ENCODE measurements around the gene MEIOB. TPM values are rescaled to one million over a fixed set of nuclear protein-coding genes. Genes with fewer than 3 reads are reported as not detected.
"Not testable (repeated sequence)": the region's sequence is repeated elsewhere in the genome, so short reads cannot be mapped to it uniquely, and the experiment has no call there.

The MEIOB gene
- total and polyA plus RNA-seq, 8 donors, result 0.26 to 0.44 TPM; not detected in 6

DNA sequence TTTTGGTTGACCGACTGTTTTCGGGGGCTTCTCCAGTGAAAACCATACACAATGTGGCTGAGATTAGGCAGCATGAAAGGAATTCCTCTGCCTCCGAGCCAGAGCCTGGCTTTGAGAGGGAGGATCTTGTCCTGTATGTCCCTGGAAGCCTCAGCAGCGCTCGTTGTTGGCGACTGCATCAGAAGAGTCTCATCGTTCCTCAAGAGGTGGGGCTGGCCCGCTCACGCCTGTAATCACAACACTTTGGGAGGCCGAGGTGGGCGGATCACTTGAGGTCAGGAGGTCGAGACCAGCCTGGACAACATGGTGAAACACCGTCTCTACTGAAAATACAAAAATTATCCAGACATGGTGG lies 31.2 kb upstream of the MEIOB start:
- DNase-seq, result peak in 1 of 6 donors; percentile 25
- TF ChIP-seq CTCF (IDR thresholded peaks at IDR 0.05), result no peak
- Histone ChIP-seq H3K4me3 (no peak overlapping the region), H3K9me3 (no peaks in the 10 kb centered on the region), H3K36me3 (no peaks in the 10 kb centered on the region), H3K27me3 (no peaks in the 10 kb centered on the region), H3K27ac (no peak overlapping the region), H3K4me1 (peaks cover 4 to 9% (median 4%) of the 10 kb centered on the region in 3 donors)
- FAIRE-seq, result no peak
- WGBS, 2 donors, result 70 to 74% methylated on average over 13 of the region's 13 CpGs
- intact Hi-C loops (cut with DNase I), result no loop called here
- no peak for ATAC-seq

GRCh38 chr16:1902547-1903219 lies 30.7 kb upstream of the MEIOB start:
- no peak for FAIRE-seq
- DNase-seq, result peak in 1 of 6 donors; percentile 33
- TF ChIP-seq CTCF (IDR thresholded peaks at IDR 0.05), result no peak
- no peaks in the 10 kb centered on the region for H3K36me3 ChIP-seq
- no peaks in the 10 kb centered on the region for H3K9me3 ChIP-seq
- 81 to 87% methylated on average over 20 of the region's 20 CpGs for WGBS, 2 donors
- H3K27ac ChIP-seq, result no peak overlapping the region
- intact Hi-C loops (cut with DNase I), result no loop called here
- H3K4me3 ChIP-seq, result no peak overlapping the region
- ATAC-seq, result no peak
- H3K27me3 ChIP-seq, result no peaks in the 10 kb centered on the region
- peaks cover 4 to 9% (median 4%) of the 10 kb centered on the region in 3 donors for H3K4me1 ChIP-seq

- DNase-seq, result peak in 1 of 6 donors; percentile 47
- H3K27me3 ChIP-seq, result no peaks in the 10 kb centered on the region
- peak in 3 of 4 donors; percentile 71 to 80 (median 79) for ATAC-seq
- H3K4me3 ChIP-seq, result peak overlapping the region in 1 of 4 donors; percentile 11
- intact Hi-C loops (cut with DNase I), result no loop called here
- no peaks in the 10 kb centered on the region for H3K36me3 ChIP-seq
- no peak for TF ChIP-seq CTCF (IDR thresholded peaks at IDR 0.05)
- peak overlapping the region in 1 of 4 donors; percentile 22 for H3K27ac ChIP-seq
- H3K9me3 ChIP-seq, result no peaks in the 10 kb centered on the region
- H3K4me1 ChIP-seq, result peaks cover 4 to 9% (median 4%) of the 10 kb centered on the region in 3 donors
- no peak for FAIRE-seq
- 4 to 17% methylated on average over 9 of the region's 9 CpGs for WGBS, 2 donors
These were observed 28.4 kb upstream of the MEIOB start for GRCh38 chr16:1900452-1900774.

- DNase-seq (peak in 5 of 6 donors; percentile 42 to 78 (median 64)), FAIRE-seq (no peak), ATAC-seq (peak; percentile 92 to 97 (median 95))
- peaks cover 4 to 9% (median 4%) of the 10 kb centered on the region in 3 donors for H3K4me1 ChIP-seq
- WGBS, 2 donors, result 42 to 54% methylated on average over 16 of the region's 16 CpGs
- intact Hi-C loops (cut with DNase I), result no loop called here
- TF ChIP-seq CTCF (IDR thresholded peaks at IDR 0.05), result no peak
- H3K27ac ChIP-seq, result peak overlapping the region in 1 of 4 donors; percentile 22
- H3K9me3 ChIP-seq, result no peaks in the 10 kb centered on the region
- H3K4me3 ChIP-seq, result peak overlapping the region in 1 of 4 donors; percentile 11
- no peaks in the 10 kb centered on the region for H3K36me3 ChIP-seq
- no peaks in the 10 kb centered on the region for H3K27me3 ChIP-seq
These were observed 27.9 kb upstream of the MEIOB start for GRCh38 chr16:1899641-1900451.

GRCh38 chr16:1897692-1898091 lies 25.7 kb upstream of the MEIOB start:
- H3K9me3 ChIP-seq; H3K36me3 ChIP-seq; ATAC-seq; H3K4me1 ChIP-seq; H3K27ac ChIP-seq; FAIRE-seq; H3K4me3 ChIP-seq; H3K27me3 ChIP-seq; DNase-seq; intact Hi-C loops (cut with DNase I): not testable (repeated sequence)
- WGBS, 2 donors, result 85 to 94% methylated on average over 2 of the region's 2 CpGs

Measured in pancreas (tissue), 10 donors.